ENCODE results near the gene DMPK. TPM values are rescaled to one million over a fixed set of nuclear protein-coding genes. Genes with fewer than 3 reads are reported as not detected.

Gene DMPK
- total and polyA plus RNA-seq, 2 experiments from 2014 or later, result 9.8 to 24.0 TPM

GRCh38 chr19:45774765-45775164 is 7.5 kb downstream of the DMPK start:
- Histone ChIP-seq H3K79me2 (replicated peaks; ENCODE audit: insufficient read depth) (no peaks in the 10 kb centered on the region), H3K36me3 (ENCODE audit: insufficient read depth) (0 out of 2 replicates have a peak, but pooled peaks cover 3% of the 10 kb centered on the region), H3K27me3 (ENCODE audit: insufficient read depth) (peaks cover under 1% of the 10 kb centered on the region; the same call in 1 of the 2 replicates), H3K4me2 (no peak overlapping the region), H3K4me1 (ENCODE audit: insufficient read depth) (peaks cover 13% of the 10 kb centered on the region), H4K20me1 (replicated peaks; ENCODE audit: insufficient read depth) (peaks cover 3% of the 10 kb centered on the region; the same call in 1 of the 2 replicates), H3K9me2 (ENCODE audit: insufficient read depth) (no peaks in the 10 kb centered on the region), H3F3A (replicated peaks; ENCODE audit: low read depth) (peaks cover 25% of the 10 kb centered on the region), H2AFZ (no peak overlapping the region), H3K27ac (ENCODE audit: low read depth) (no peak overlapping the region), H3K4me3 (no peak overlapping the region)
- peaks cover 51% of the 10 kb centered on the region for H3K36me3 Mint-ChIP-seq (ENCODE audit: low read depth)
- ATAC-seq (peak; percentile 38), DNase-seq (ENCODE audit: low spot score) (peak; percentile 95)
- peaks cover 40% of the 10 kb centered on the region for H3K27me3 Mint-ChIP-seq (ENCODE audit: insufficient read depth, low read depth, poor library complexity)
- no peak overlapping the region; the same call in 1 of the 2 replicates for H3K27ac Mint-ChIP-seq
- TF ChIP-seq, protein P1, sequence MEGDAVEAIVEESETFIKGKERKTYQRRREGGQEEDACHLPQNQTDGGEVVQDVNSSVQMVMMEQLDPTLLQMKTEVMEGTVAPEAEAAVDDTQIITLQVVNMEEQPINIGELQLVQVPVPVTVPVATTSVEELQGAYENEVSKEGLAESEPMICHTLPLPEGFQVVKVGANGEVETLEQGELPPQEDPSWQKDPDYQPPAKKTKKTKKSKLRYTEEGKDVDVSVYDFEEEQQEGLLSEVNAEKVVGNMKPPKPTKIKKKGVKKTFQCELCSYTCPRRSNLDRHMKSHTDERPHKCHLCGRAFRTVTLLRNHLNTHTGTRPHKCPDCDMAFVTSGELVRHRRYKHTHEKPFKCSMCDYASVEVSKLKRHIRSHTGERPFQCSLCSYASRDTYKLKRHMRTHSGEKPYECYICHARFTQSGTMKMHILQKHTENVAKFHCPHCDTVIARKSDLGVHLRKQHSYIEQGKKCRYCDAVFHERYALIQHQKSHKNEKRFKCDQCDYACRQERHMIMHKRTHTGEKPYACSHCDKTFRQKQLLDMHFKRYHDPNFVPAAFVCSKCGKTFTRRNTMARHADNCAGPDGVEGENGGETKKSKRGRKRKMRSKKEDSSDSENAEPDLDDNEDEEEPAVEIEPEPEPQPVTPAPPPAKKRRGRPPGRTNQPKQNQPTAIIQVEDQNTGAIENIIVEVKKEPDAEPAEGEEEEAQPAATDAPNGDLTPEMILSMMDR (conservative IDR thresholded peaks at IDR 0.05; ENCODE audit: low read depth in 2 of 2), result peak; percentile 65 to 66
- TF ChIP-seq, protein P2, sequence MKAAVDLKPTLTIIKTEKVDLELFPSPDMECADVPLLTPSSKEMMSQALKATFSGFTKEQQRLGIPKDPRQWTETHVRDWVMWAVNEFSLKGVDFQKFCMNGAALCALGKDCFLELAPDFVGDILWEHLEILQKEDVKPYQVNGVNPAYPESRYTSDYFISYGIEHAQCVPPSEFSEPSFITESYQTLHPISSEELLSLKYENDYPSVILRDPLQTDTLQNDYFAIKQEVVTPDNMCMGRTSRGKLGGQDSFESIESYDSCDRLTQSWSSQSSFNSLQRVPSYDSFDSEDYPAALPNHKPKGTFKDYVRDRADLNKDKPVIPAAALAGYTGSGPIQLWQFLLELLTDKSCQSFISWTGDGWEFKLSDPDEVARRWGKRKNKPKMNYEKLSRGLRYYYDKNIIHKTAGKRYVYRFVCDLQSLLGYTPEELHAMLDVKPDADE (IDR thresholded peaks at IDR 0.05), result no peak
- no peak overlapping the region for H3K4me3 Mint-ChIP-seq
- H3K4me1 Mint-ChIP-seq, result peaks cover 25% of the 10 kb centered on the region
- H3K9me3 Mint-ChIP-seq, result no peaks in the 10 kb centered on the region; the same call in 2 of the 3 replicates

- no peaks in the 10 kb centered on the region for H3K79me2 ChIP-seq (replicated peaks; ENCODE audit: insufficient read depth)
- H3K9me2 ChIP-seq (ENCODE audit: insufficient read depth), result no peaks in the 10 kb centered on the region
- peaks cover 41% of the 10 kb centered on the region for H3K27me3 Mint-ChIP-seq (ENCODE audit: insufficient read depth, low read depth, poor library complexity)
- no peak overlapping the region for H3K4me3 Mint-ChIP-seq
- no peak overlapping the region for H3K27ac ChIP-seq (ENCODE audit: low read depth)
- H3K4me1 Mint-ChIP-seq, result peaks cover 16% of the 10 kb centered on the region
- H3K4me3 ChIP-seq, result no peak overlapping the region
- H2AFZ ChIP-seq, result no peak overlapping the region
- no peaks in the 10 kb centered on the region for H3K27me3 ChIP-seq (ENCODE audit: insufficient read depth)
- H3K27ac Mint-ChIP-seq, result no peak overlapping the region
- DNase-seq (ENCODE audit: low spot score), result no peak
- 0 out of 2 replicates have a peak, but pooled peaks cover 3% of the 10 kb centered on the region for H3K36me3 ChIP-seq (ENCODE audit: insufficient read depth)
- no peak for ATAC-seq
- peaks cover 43% of the 10 kb centered on the region for H3K36me3 Mint-ChIP-seq (ENCODE audit: low read depth)
- H3K4me2 ChIP-seq, result no peak overlapping the region
- H3F3A ChIP-seq (replicated peaks; ENCODE audit: low read depth), result peaks cover 27% of the 10 kb centered on the region
- no peaks in the 10 kb centered on the region; the same call in 2 of the 3 replicates for H3K9me3 Mint-ChIP-seq
- peaks cover 9% of the 10 kb centered on the region; the same call in 1 of the 2 replicates for H3K4me1 ChIP-seq (ENCODE audit: insufficient read depth)
- H4K20me1 ChIP-seq (replicated peaks; ENCODE audit: insufficient read depth), result peaks cover 3% of the 10 kb centered on the region; the same call in 1 of the 2 replicates
- no peak for TF ChIP-seq CREB1 (CRISPR knock-in tag; IDR thresholded peaks at IDR 0.05; ENCODE audit: low read depth)
- no peak for TF ChIP-seq POLR2AphosphoS5 (IDR thresholded peaks at IDR 0.05; ENCODE audit: low read depth)
- TF ChIP-seq, protein P1 (conservative IDR thresholded peaks at IDR 0.05; ENCODE audit: low read depth in 2 of 2), result no peak
- TF ChIP-seq, protein P2 (IDR thresholded peaks at IDR 0.05), result no peak
- TF ChIP-seq, protein P3, sequence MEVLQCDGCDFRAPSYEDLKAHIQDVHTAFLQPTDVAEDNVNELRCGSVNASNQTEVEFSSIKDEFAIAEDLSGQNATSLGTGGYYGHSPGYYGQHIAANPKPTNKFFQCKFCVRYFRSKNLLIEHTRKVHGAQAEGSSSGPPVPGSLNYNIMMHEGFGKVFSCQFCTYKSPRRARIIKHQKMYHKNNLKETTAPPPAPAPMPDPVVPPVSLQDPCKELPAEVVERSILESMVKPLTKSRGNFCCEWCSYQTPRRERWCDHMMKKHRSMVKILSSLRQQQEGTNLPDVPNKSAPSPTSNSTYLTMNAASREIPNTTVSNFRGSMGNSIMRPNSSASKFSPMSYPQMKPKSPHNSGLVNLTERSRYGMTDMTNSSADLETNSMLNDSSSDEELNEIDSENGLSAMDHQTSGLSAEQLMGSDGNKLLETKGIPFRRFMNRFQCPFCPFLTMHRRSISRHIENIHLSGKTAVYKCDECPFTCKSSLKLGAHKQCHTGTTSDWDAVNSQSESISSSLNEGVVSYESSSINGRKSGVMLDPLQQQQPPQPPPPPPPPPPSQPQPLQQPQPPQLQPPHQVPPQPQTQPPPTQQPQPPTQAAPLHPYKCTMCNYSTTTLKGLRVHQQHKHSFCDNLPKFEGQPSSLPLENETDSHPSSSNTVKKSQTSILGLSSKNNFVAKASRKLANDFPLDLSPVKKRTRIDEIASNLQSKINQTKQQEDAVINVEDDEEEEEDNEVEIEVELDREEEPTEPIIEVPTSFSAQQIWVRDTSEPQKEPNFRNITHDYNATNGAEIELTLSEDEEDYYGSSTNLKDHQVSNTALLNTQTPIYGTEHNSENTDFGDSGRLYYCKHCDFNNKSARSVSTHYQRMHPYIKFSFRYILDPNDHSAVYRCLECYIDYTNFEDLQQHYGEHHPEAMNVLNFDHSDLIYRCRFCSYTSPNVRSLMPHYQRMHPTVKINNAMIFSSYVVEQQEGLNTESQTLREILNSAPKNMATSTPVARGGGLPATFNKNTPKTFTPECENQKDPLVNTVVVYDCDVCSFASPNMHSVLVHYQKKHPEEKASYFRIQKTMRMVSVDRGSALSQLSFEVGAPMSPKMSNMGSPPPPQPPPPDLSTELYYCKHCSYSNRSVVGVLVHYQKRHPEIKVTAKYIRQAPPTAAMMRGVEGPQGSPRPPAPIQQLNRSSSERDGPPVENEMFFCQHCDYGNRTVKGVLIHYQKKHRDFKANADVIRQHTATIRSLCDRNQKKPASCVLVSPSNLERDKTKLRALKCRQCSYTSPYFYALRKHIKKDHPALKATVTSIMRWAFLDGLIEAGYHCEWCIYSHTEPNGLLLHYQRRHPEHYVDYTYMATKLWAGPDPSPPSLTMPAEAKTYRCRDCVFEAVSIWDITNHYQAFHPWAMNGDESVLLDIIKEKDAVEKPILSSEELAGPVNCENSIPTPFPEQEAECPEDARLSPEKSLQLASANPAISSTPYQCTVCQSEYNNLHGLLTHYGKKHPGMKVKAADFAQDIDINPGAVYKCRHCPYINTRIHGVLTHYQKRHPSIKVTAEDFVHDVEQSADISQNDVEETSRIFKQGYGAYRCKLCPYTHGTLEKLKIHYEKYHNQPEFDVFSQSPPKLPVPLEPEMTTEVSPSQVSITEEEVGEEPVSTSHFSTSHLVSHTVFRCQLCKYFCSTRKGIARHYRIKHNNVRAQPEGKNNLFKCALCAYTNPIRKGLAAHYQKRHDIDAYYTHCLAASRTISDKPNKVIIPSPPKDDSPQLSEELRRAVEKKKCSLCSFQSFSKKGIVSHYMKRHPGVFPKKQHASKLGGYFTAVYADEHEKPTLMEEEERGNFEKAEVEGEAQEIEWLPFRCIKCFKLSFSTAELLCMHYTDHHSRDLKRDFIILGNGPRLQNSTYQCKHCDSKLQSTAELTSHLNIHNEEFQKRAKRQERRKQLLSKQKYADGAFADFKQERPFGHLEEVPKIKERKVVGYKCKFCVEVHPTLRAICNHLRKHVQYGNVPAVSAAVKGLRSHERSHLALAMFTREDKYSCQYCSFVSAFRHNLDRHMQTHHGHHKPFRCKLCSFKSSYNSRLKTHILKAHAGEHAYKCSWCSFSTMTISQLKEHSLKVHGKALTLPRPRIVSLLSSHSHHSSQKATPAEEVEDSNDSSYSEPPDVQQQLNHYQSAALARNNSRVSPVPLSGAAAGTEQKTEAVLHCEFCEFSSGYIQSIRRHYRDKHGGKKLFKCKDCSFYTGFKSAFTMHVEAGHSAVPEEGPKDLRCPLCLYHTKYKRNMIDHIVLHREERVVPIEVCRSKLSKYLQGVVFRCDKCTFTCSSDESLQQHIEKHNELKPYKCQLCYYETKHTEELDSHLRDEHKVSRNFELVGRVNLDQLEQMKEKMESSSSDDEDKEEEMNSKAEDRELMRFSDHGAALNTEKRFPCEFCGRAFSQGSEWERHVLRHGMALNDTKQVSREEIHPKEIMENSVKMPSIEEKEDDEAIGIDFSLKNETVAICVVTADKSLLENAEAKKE (CRISPR knock-in tag; IDR thresholded peaks at IDR 0.05), result no peak
- no peak for TF ChIP-seq ZNF331 (CRISPR knock-in tag; IDR thresholded peaks at IDR 0.05; ENCODE audit: low read depth)
- no peak for TF ChIP-seq EZH2 (IDR thresholded peaks at IDR 0.05; ENCODE audit: low read depth, unreplicated experiment)
Observed at GRCh38 chr19:45773384-45773783, 8.9 kb downstream of the DMPK start.

All from GM23338 (cell line).